ENCODE results near the gene MICAL3. TPM values are rescaled to one million over a fixed set of nuclear protein-coding genes. Genes with fewer than 3 reads are reported as not detected.

The MICAL3 gene
- total RNA-seq, 4 donors from 2014 or later, result 24.3 to 29.7 (median 28.2) TPM

DNA sequence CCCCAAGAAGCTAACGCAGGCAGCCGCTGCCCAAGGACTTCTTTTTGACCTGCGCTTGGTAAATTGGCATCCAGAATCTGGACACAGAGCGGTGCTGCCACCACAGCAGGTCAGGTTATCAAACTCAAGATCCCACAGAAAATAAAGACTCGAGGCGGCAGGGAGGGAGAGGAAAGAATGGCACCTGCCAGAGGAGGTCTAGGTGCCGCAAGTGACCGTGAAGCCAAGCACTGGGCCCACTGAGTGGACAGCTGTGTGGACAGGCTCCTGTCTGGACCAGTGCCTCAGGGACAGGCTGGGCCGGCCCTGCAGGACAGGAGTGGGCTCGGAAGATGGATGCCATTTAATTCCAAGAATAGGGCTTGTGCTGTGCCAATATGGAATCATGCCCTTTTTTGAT lies 277.4 kb downstream of the MICAL3 start:
- intact Hi-C loops (cut with DNase I; ENCODE audit: low total_unique reads), result no loop called here
- no peak overlapping the region for H3K4me3 ChIP-seq (ENCODE audit: low read depth, poor library complexity, severe bottlenecking)
- WGBS, 2 donors, result 93 to 97% methylated on average over 10 of the region's 10 CpGs
- DNase-seq (ENCODE audit: low spot score in 2 of 2), result no peak
- TF ChIP-seq CTCF (IDR thresholded peaks at IDR 0.05) (no peak), POLR2A (IDR thresholded peaks at IDR 0.05) (no peak)

DNA sequence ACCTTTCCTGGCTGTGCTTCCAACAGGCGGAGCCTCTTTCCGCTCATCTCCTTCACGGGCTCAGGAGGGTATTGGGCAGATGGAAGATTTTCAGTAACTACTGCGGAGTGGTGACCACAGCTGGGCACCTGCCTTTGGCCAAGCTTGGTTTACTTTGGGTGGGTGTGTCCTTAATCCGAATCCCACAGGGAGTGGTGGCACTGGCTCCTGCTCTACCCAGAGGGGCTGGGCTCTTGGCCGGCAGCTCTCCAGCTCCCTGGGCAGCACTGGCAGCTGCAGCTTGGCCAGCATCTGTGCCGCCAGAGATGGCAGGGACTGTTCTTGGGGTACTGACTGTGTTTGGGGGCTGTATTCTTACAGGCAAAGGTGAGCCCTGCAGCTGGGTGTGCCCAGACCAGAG lies 279.9 kb downstream of the MICAL3 start:
- TF ChIP-seq CTCF (IDR thresholded peaks at IDR 0.05) (no peak), POLR2A (IDR thresholded peaks at IDR 0.05) (no peak)
- intact Hi-C loops (cut with DNase I; ENCODE audit: low total_unique reads), result no loop called here
- WGBS, 2 donors, result 40 to 44% methylated on average over 6 to 7 of the region's 7 CpGs
- DNase-seq (ENCODE audit: low spot score in 2 of 2), result no peak
- no peak overlapping the region for H3K4me3 ChIP-seq (ENCODE audit: low read depth, poor library complexity, severe bottlenecking)

DNA sequence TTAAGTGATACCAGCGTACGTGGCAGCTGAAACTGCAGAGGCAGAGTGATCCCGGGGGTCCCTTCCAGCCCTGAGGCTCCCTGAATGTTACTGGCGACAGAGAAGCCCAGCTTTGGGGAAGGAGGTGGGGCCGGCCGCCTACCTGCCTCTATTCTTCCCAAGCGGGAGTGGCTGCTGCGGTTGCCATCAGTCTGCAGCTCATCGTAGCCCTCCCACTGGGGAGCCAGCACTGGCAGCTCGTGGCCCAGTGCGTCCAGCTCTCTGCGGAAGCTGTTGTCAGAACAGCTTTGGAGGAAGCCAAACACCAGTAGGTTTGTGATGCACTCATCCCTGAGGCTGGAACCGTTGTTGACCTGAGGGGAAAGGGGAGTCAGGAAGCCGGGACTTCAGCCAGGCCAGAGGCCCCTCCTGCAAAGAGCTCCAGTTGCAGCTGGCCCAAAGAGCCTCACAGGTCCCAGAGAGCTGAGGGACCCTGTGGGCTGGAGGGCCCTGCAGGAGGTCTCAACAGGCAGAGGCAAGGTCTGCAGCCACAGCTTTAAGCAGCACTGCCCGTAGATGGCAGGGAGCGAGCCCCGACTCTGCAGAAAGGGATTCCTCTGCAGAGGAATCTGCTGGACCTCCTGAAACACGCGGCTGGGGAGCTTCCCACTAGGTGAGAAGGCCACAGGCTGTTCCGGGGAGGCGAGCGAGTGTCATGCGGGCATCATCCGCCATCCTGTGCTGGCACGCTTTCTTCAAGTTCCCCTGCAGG lies 280.5 kb downstream of the MICAL3 start:
- no peak for TF ChIP-seq CTCF (IDR thresholded peaks at IDR 0.05)
- no peak for TF ChIP-seq POLR2A (IDR thresholded peaks at IDR 0.05)
- no peak overlapping the region for H3K4me3 ChIP-seq (ENCODE audit: low read depth, poor library complexity, severe bottlenecking)
- intact Hi-C loops (cut with DNase I; ENCODE audit: low total_unique reads), result no loop called here
- DNase-seq (ENCODE audit: low spot score in 2 of 2), result no peak
- WGBS, 2 donors, result 46 to 59% methylated on average over 21 to 25 of the region's 25 CpGs

GRCh38 chr22:17742527-17742902 lies 281.8 kb downstream of the MICAL3 start:
- no peak for TF ChIP-seq CTCF (IDR thresholded peaks at IDR 0.05)
- no peak for TF ChIP-seq POLR2A (IDR thresholded peaks at IDR 0.05)
- 51 to 57% methylated on average over 8 to 9 of the region's 9 CpGs for WGBS, 2 donors
- no peak for DNase-seq (ENCODE audit: low spot score in 2 of 2)
- no peak overlapping the region for H3K4me3 ChIP-seq (ENCODE audit: low read depth, poor library complexity, severe bottlenecking)
- intact Hi-C loops (cut with DNase I; ENCODE audit: low total_unique reads), result no loop called here

DNA sequence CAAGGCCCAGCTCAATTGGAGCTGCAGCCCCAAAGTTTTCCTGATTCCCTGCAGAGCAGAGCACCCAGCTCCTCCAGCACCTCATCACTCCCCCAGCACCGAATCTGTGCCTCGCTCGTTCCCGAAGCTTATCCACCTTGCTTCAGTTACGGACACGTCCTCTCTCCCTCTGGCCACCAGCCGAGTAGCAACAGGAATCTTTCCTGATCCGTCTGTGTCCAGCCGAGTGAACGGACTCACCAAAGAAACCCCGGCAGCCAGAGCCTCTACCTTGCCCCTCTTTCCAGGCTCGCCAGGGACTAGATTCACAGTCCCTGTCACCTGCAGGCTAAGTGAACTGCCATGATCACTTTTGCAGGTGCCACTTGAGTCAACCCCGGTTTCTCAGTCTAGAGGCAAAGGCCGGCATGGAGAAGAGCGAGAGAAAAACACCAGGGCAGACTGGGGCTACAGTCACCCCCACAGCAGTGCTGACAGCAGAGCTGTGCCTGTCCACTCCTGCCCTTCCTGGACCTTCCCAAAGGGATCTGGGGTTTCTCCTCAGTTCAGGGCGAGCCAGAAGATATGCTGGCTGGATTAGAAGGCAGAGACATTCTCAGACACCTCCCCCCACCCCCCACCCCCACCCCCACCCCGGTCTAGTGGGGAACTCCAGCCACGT lies 282.4 kb downstream of the MICAL3 start:
- intact Hi-C loops (cut with DNase I; ENCODE audit: low total_unique reads), result no loop called here
- no peak overlapping the region for H3K4me3 ChIP-seq (ENCODE audit: low read depth, poor library complexity, severe bottlenecking)
- no peak for DNase-seq (ENCODE audit: low spot score in 2 of 2)
- TF ChIP-seq POLR2A (IDR thresholded peaks at IDR 0.05) (no peak), CTCF (IDR thresholded peaks at IDR 0.05) (no peak)
- 72 to 84% methylated on average over 16 to 18 of the region's 18 CpGs for WGBS, 2 donors
